ENCODE data around the gene BCORL1. TPM values are rescaled to one million over a fixed set of nuclear protein-coding genes. Genes with fewer than 3 reads are reported as not detected.

Gene BCORL1
- polyA plus RNA-seq, 1 donor, result 18.2 TPM

DNA sequence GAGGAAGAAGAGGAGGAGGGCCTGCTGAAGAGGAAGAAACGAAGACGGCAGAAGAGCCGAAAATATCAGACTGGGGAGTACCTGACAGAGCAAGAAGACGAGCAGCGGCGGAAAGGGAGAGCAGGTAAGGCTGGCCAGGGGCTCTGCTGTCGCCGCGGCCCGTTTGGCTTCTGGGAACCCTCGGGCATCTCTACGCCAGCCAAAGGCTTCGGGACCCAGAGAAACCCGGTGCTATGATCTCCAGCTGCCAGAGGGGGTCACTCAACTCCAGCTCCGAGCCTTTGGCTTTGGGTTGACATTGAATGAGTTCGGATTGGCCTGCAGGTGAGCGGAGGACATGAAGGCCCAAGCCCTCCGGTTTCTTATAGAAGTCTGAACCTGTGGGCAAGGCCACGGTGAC is 42.8 kb downstream of the BCORL1 start:
- no peak overlapping the region for H3K4me3 ChIP-seq (ENCODE audit: low read length)
- no peak overlapping the region for H3K27ac ChIP-seq (ENCODE audit: low read length)
- H3K27me3 ChIP-seq (ENCODE audit: control insufficient read depth, insufficient read depth, low read length), result no peaks in the 10 kb centered on the region
- peaks cover 77% of the 10 kb centered on the region for H3K36me3 ChIP-seq (ENCODE audit: control insufficient read depth, insufficient read depth, low read length)
- H3K4me1 ChIP-seq (ENCODE audit: control insufficient read depth, insufficient read depth, low read length), result no peaks in the 10 kb centered on the region
- DNase-seq, result no peak
- WGBS (ENCODE audit: insufficient coverage, low lambda C conversion rate), result 84% methylated on average over 3 of the region's 19 CpGs
- H3K9me3 ChIP-seq (ENCODE audit: control insufficient read depth, low read depth, low read length), result no peaks in the 10 kb centered on the region

DNA sequence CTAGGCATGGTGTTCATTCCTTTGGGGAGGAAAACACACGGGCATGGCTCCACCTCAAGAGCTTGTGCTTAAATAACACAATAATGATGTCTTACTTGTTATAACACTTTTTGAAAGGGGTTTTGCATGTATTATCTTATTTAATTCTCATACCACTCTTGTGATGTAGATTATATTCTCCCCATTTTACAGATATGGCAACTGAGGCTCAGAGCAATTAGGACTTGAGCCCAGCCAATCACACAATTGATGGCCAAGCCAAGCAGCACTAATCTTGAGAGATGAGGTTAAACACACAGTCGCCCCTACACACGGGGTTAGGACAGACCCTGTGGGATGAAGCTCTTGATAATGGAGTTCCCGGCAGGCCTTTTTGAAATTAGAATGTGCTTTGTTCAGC is 45.1 kb downstream of the BCORL1 start:
- DNase-seq, result no peak
- Histone ChIP-seq H3K9me3 (ENCODE audit: control insufficient read depth, low read depth, low read length) (no peaks in the 10 kb centered on the region), H3K4me3 (ENCODE audit: low read length) (no peak overlapping the region), H3K27ac (ENCODE audit: low read length) (no peak overlapping the region), H3K4me1 (ENCODE audit: control insufficient read depth, insufficient read depth, low read length) (no peaks in the 10 kb centered on the region), H3K27me3 (ENCODE audit: control insufficient read depth, insufficient read depth, low read length) (no peaks in the 10 kb centered on the region), H3K36me3 (ENCODE audit: control insufficient read depth, insufficient read depth, low read length) (peaks cover 78% of the 10 kb centered on the region)
- WGBS (ENCODE audit: insufficient coverage, low lambda C conversion rate), result no CpG with 5 or more reads among the region's 4 CpGs

DNA sequence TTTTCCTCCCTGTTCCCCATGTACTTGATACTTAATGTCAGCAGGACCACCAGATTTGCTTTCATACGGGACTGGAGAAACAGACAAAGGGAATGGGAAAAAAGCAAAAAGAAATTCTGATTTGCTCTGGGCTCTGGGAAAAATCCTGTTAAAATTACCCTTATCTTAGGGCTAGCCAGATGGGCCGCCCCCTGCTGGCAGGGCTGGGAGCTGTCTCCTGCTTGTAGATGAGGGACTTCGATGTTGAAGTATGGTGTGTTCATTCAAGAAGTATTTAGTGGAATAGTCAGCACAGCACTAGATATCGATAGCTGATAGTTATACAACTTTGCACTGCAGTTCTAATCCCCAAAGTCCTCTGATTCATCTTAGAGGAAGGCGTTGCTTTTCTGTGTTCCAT is 45.8 kb downstream of the BCORL1 start:
- Histone ChIP-seq H3K4me3 (ENCODE audit: low read length) (no peak overlapping the region), H3K27ac (ENCODE audit: low read length) (no peak overlapping the region), H3K36me3 (ENCODE audit: control insufficient read depth, insufficient read depth, low read length) (peaks cover 72% of the 10 kb centered on the region), H3K4me1 (ENCODE audit: control insufficient read depth, insufficient read depth, low read length) (no peaks in the 10 kb centered on the region), H3K9me3 (ENCODE audit: control insufficient read depth, low read depth, low read length) (no peaks in the 10 kb centered on the region), H3K27me3 (ENCODE audit: control insufficient read depth, insufficient read depth, low read length) (no peaks in the 10 kb centered on the region)
- DNase-seq, result peak in 1 of 2 donors; percentile 14
- no CpG with 5 or more reads among the region's 5 CpGs for WGBS (ENCODE audit: insufficient coverage, low lambda C conversion rate)

DNA sequence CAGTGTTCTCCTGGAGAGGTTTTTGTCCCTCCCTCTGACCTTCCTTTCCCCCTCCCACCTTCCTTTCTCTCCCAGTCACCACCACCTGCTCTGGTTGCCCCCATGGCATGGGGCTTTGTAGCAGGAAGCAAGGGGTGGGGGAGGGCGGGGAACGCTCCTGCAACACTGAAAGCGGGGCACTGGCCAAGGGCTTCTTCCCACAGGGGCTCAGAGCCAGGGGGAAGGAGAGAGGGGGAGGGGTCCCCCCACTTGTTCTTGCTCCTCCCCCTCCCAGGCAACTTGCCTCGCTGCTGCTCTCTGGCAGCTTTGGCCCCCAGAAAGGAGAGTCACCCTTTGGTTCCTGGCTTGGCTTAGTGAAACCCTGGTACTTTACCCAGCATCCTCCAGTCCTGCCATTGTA is 48.4 kb downstream of the BCORL1 start:
- Histone ChIP-seq H3K9me3 (ENCODE audit: control insufficient read depth, low read depth, low read length) (no peaks in the 10 kb centered on the region), H3K36me3 (ENCODE audit: control insufficient read depth, insufficient read depth, low read length) (peaks cover 66% of the 10 kb centered on the region)
- WGBS (ENCODE audit: insufficient coverage, low lambda C conversion rate), result no CpG with 5 or more reads among the region's 4 CpGs

DNA sequence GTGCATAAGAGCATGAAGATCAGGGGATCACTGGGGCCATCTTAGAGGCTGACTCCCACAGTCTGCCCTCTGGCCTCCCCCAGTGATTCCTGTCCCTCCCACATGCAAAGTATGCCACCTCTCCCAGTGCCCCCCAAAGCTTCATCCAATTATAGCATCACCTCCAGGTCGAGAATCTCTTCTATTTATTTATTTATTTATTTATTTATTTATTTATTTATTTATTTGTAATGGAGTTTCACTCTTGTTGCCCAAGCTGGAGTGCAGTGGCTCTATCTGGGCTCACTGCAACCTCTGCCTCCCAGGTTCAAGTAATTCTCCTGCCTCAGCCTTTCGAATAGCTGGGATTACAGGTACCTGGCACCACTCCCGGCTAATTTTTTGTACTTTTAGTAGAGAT is 50.1 kb downstream of the BCORL1 start:
- Histone ChIP-seq H3K4me3 (ENCODE audit: low read length) (no peak overlapping the region), H3K9me3 (ENCODE audit: control insufficient read depth, low read depth, low read length) (no peaks in the 10 kb centered on the region), H3K27ac (ENCODE audit: low read length) (no peak overlapping the region), H3K27me3 (ENCODE audit: control insufficient read depth, insufficient read depth, low read length) (no peaks in the 10 kb centered on the region), H3K4me1 (ENCODE audit: control insufficient read depth, insufficient read depth, low read length) (no peaks in the 10 kb centered on the region), H3K36me3 (ENCODE audit: control insufficient read depth, insufficient read depth, low read length) (peaks cover 60% of the 10 kb centered on the region)
- no CpG with 5 or more reads among the region's 3 CpGs for WGBS (ENCODE audit: insufficient coverage, low lambda C conversion rate)
- DNase-seq, result no peak

More for the DNA sequence above, 48.4 kb downstream of the BCORL1 start:
- H3K27ac ChIP-seq (ENCODE audit: low read length), result no peak overlapping the region
- DNase-seq, result no peak
- no peaks in the 10 kb centered on the region for H3K4me1 ChIP-seq (ENCODE audit: control insufficient read depth, insufficient read depth, low read length)
- no peaks in the 10 kb centered on the region for H3K27me3 ChIP-seq (ENCODE audit: control insufficient read depth, insufficient read depth, low read length)
- H3K4me3 ChIP-seq (ENCODE audit: low read length), result no peak overlapping the region

DNA sequence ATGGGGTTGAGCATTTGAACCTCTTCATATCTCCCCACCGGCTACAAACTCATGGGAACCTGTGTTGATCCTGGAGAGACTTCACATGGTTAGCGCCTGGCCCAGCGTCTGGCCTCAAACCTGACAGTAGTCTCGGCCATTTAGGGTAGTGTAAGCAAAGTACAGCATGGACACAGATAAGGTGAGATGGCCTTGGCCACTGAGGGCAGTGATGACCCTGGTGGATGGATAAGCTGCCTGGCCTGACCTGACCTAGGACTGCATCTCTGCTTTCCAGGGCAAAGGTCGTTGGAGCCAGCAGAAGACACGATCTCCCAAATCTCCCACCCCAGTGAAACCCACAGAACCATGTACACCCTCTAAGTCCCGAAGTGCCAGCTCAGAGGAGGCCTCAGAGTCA is 51.7 kb downstream of the BCORL1 start:
- Histone ChIP-seq H3K9me3 (ENCODE audit: control insufficient read depth, low read depth, low read length) (no peaks in the 10 kb centered on the region), H3K27ac (ENCODE audit: low read length) (no peak overlapping the region), H3K4me1 (ENCODE audit: control insufficient read depth, insufficient read depth, low read length) (no peaks in the 10 kb centered on the region), H3K27me3 (ENCODE audit: control insufficient read depth, insufficient read depth, low read length) (no peaks in the 10 kb centered on the region), H3K4me3 (ENCODE audit: low read length) (no peak overlapping the region), H3K36me3 (ENCODE audit: control insufficient read depth, insufficient read depth, low read length) (peaks cover 65% of the 10 kb centered on the region)
- WGBS (ENCODE audit: insufficient coverage, low lambda C conversion rate), result no CpG with 5 or more reads among the region's 7 CpGs
- DNase-seq, result no peak

DNA sequence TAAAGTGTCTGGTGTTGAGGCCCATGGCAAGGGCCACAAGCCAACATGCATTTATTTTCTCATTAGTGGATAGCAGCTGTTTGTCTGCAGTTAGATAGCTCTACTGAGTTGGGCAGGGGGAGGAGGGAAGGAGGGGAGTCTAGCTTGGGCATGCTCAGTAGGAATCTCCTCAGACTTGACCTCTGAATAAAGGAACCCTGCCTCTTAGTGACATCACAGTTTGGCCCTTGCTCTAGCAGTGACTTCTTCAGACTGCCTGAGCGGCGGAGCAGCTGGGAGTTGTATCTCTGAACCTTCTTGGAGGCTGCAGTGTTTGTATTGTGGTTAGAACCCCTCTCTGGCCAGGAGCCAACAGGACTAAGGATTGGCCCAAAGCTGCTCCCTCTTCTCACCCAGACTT is 57.4 kb downstream of the BCORL1 start:
- H3K27ac ChIP-seq (ENCODE audit: low read length), result no peak overlapping the region
- H3K4me3 ChIP-seq (ENCODE audit: low read length), result no peak overlapping the region
- no peaks in the 10 kb centered on the region for H3K9me3 ChIP-seq (ENCODE audit: control insufficient read depth, low read depth, low read length)
- no peaks in the 10 kb centered on the region for H3K27me3 ChIP-seq (ENCODE audit: control insufficient read depth, insufficient read depth, low read length)
- peak; percentile 16 to 30 for DNase-seq
- no peaks in the 10 kb centered on the region for H3K4me1 ChIP-seq (ENCODE audit: control insufficient read depth, insufficient read depth, low read length)
- H3K36me3 ChIP-seq (ENCODE audit: control insufficient read depth, insufficient read depth, low read length), result peaks cover 53% of the 10 kb centered on the region
- no CpG with 5 or more reads among the region's 2 CpGs for WGBS (ENCODE audit: insufficient coverage, low lambda C conversion rate)

DNA sequence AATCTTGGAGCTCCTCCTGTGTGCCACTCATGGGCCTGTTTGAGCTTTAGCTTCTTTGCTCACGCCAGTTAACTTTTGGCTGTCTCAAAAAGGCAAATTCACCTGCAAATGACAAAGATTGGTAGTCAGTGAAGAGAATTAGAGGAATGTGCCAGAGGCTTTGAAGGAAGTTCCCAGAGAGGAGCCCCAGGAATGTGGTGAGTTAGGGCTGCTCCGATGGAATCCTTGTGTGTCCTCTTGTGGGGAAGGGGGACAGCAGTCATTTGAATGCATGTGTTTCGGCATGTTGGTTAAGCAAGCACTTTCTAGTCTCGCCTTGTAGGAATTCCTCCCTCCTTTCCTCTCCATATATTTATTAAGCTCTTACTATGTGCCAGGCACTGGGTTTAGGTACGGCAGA is 65.0 kb downstream of the BCORL1 start:
- WGBS (ENCODE audit: insufficient coverage, low lambda C conversion rate), result no CpG with 5 or more reads among the region's 5 CpGs
- H3K4me1 ChIP-seq (ENCODE audit: control insufficient read depth, insufficient read depth, low read length), result no peaks in the 10 kb centered on the region
- no peaks in the 10 kb centered on the region for H3K9me3 ChIP-seq (ENCODE audit: control insufficient read depth, low read depth, low read length)
- peaks cover 60% of the 10 kb centered on the region for H3K36me3 ChIP-seq (ENCODE audit: control insufficient read depth, insufficient read depth, low read length)
- no peak for DNase-seq
- no peak overlapping the region for H3K4me3 ChIP-seq (ENCODE audit: low read length)
- H3K27ac ChIP-seq (ENCODE audit: low read length), result no peak overlapping the region
- no peaks in the 10 kb centered on the region for H3K27me3 ChIP-seq (ENCODE audit: control insufficient read depth, insufficient read depth, low read length)

DNA sequence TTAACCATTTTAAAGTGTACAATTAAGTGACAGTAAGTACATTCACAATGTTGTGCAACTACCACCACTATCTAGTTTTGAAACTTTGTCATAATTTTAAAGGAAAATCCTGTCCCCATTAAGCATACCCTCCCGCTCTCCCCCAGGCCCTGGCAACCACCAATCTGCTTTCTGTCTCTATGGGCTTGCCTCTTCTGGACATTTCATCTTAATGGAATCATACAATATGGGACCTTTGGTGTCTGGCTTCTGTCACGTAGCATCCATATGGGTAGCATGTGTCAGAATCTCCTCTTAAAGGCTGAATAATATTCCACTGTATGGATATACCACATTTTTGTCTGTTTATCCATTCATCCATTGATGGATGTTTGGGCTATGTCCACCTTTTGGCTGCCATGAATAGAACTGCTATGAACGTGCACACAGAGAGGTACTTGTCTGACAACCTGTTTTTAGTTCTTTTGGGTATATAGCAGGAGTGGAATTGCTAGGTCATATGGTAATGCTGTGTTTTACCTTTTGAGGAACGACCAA is 66.3 kb downstream of the BCORL1 start:
- Histone ChIP-seq H3K27me3 (ENCODE audit: control insufficient read depth, insufficient read depth, low read length) (no peaks in the 10 kb centered on the region), H3K27ac (ENCODE audit: low read length) (no peak overlapping the region), H3K9me3 (ENCODE audit: control insufficient read depth, low read depth, low read length) (no peaks in the 10 kb centered on the region), H3K4me3 (ENCODE audit: low read length) (no peak overlapping the region), H3K4me1 (ENCODE audit: control insufficient read depth, insufficient read depth, low read length) (no peaks in the 10 kb centered on the region), H3K36me3 (ENCODE audit: control insufficient read depth, insufficient read depth, low read length) (peaks cover 73% of the 10 kb centered on the region)
- no CpG with 5 or more reads among the region's 4 CpGs for WGBS (ENCODE audit: insufficient coverage, low lambda C conversion rate)
- no peak for DNase-seq

DNA sequence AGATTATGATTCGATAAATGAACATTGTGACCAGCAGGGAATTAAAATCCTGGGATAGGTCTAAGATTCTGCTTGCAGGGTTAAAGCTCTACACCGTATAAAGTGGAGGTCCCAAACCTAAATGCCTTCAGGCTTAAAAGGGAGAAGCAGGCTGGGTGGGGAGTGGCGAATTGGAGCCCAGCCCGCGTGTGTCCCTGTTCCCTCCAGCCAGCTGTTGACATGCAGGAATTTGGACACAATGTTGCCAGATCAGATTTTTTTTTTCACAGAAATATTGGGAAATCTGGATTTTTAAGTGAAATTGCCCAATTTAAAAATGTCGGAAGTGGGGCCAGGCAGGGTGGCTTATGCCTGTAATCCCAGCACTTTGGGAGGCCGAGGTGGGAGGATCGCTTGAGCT is 67.4 kb downstream of the BCORL1 start:
- no CpG with 5 or more reads among the region's 8 CpGs for WGBS (ENCODE audit: insufficient coverage, low lambda C conversion rate)
- no peak for DNase-seq
- H3K27ac ChIP-seq (ENCODE audit: low read length), result no peak overlapping the region
- no peaks in the 10 kb centered on the region for H3K27me3 ChIP-seq (ENCODE audit: control insufficient read depth, insufficient read depth, low read length)
- no peaks in the 10 kb centered on the region for H3K9me3 ChIP-seq (ENCODE audit: control insufficient read depth, low read depth, low read length)
- H3K4me1 ChIP-seq (ENCODE audit: control insufficient read depth, insufficient read depth, low read length), result no peaks in the 10 kb centered on the region
- no peak overlapping the region for H3K4me3 ChIP-seq (ENCODE audit: low read length)
- peaks cover 75% of the 10 kb centered on the region for H3K36me3 ChIP-seq (ENCODE audit: control insufficient read depth, insufficient read depth, low read length)

DNA sequence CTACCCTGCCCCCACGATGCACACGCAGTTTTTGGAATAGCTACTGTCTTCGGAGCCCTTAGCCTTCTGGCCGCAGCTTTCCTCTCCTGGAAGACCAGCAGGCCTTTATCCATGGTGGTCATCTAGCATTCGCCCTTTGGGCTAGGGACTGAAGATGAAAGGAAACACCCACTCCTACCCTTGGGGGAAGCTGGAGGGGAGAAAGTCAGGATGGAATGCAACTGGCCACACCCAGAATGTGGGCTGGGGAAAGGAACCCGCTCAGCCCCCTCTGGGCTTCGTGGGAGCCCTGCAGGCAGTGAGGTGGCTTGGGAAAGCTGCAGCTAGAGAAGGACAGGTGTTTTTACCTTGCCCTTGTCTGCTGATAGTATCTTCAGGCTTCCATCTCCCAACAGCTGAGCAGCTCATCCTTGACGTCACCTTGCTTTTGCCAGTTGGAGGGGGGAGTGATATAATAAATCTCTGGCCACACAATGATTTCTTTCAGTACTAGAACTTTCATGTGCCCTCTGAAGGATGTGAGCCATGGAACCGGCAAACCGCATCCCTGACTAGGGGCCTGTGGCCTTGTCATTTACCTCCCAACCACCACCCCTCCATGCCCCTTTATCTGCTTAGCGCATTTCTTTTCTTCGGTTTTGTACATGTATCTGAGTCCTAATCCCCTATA is 68.9 kb downstream of the BCORL1 start:
- Histone ChIP-seq H3K9me3 (ENCODE audit: control insufficient read depth, low read depth, low read length) (no peaks in the 10 kb centered on the region), H3K4me3 (ENCODE audit: low read length) (no peak overlapping the region), H3K27me3 (ENCODE audit: control insufficient read depth, insufficient read depth, low read length) (no peaks in the 10 kb centered on the region), H3K4me1 (ENCODE audit: control insufficient read depth, insufficient read depth, low read length) (no peaks in the 10 kb centered on the region), H3K36me3 (ENCODE audit: control insufficient read depth, insufficient read depth, low read length) (peaks cover 66% of the 10 kb centered on the region), H3K27ac (ENCODE audit: low read length) (no peak overlapping the region)
- no CpG with 5 or more reads among the region's 12 CpGs for WGBS (ENCODE audit: insufficient coverage, low lambda C conversion rate)
- DNase-seq, result no peak

All from large intestine (tissue), 3 donors.